HG03342 (cell line): Measurements from ENCODE around the gene PRX.
"Not testable (repeated sequence)": the region's sequence is repeated elsewhere in the genome, so short reads cannot be mapped to it uniquely, and the experiment has no call there.

Experiments
- ATAC-seq: cut with Tn5 transposase; IDR thresholded peaks from one replicate; pipeline ENCODE4 v1.9.1; 2021; ENCODE audit warnings: mild to moderate bottlenecking, moderate library complexity; ENCODE audit not compliant: unreplicated experiment

The PRX gene

GRCh38 chr19:40414542-40415535 lies 1.7 kb upstream of the PRX start:
- no peak for ATAC-seq

- no peak for ATAC-seq
These were observed 312 bp downstream of the PRX start for GRCh38 chr19:40412866-40413265.

GRCh38 chr19:40411958-40412499 lies 1.1 kb downstream of the PRX start:
- ATAC-seq: no peak

- ATAC-seq: no peak
These were observed 1.9 kb downstream of the PRX start for GRCh38 chr19:40411125-40411842.

- ATAC-seq: no peak
These were observed 3.2 kb downstream of the PRX start for GRCh38 chr19:40410030-40410389.

GRCh38 chr19:40408598-40408925 lies 4.6 kb downstream of the PRX start:
- ATAC-seq: not testable (repeated sequence)

GRCh38 chr19:40407714-40408597 lies 5.2 kb downstream of the PRX start:
- no peak for ATAC-seq

GRCh38 chr19:40403262-40403984 lies 9.8 kb downstream of the PRX start:
- ATAC-seq: peak; percentile 64

GRCh38 chr19:40400559-40400958 lies 12.6 kb downstream of the PRX start:
- no peak for ATAC-seq

GRCh38 chr19:40398417-40399131 lies 14.6 kb downstream of the PRX start:
- ATAC-seq: no peak

- no peak for ATAC-seq
These were observed 15.6 kb downstream of the PRX start for GRCh38 chr19:40397568-40397906.

GRCh38 chr19:40396886-40397567 lies 16.2 kb downstream of the PRX start:
- ATAC-seq: no peak

- no peak for ATAC-seq
These were observed 17.2 kb downstream of the PRX start for GRCh38 chr19:40395956-40396355.

GRCh38 chr19:40394816-40395210 lies 18.4 kb downstream of the PRX start:
- ATAC-seq: no peak

- ATAC-seq: no peak
These were observed 19.0 kb downstream of the PRX start for GRCh38 chr19:40393894-40394815.

- no peak for ATAC-seq
These were observed 20.2 kb downstream of the PRX start for GRCh38 chr19:40392894-40393517.

GRCh38 chr19:40392123-40392522 lies 21.1 kb downstream of the PRX start:
- ATAC-seq: no peak
